IMR-90 (cell line): Measurements from ENCODE around the gene WWC1. TPM values are rescaled to one million over a fixed set of nuclear protein-coding genes. Genes with fewer than 3 reads are reported as not detected.

ENCODE experiments used
- MXI1 ChIP-seq: IDR thresholded peaks from 2 replicates; pipeline ENCODE4 v1.6.1; 2012; ENCODE audit warnings: low read depth, mild to moderate bottlenecking, low read length, moderate library complexity, borderline replicate concordance
- polyA plus RNA-seq, 3 experiments: library from polyadenylated mRNA; depleted of rRNA; stranded (reverse); fragments of >200 nt; gene quantifications; 2 replicates each; pipeline ENCODE4 v1.2.3, GENCODE V29; 2012; ENCODE audit warnings: low replicate concordance in 1 of 3
- total RNA-seq: library from RNA; depleted of rRNA; stranded (reverse); fragments of >200 nt; gene quantifications from 2 replicates; pipeline ENCODE4 v1.2.3, GENCODE V29; 2012
- TF ChIP-seq, protein P1 (sequence below): conservative IDR thresholded peaks from 2 replicates; pipeline ENCODE4 v1.5.1; 2012; ENCODE audit warnings: mild to moderate bottlenecking, low read depth, low read length, improper control_type of control experiment

Gene WWC1
- total and polyA plus RNA-seq, 2 of the 4 experiments (the other 2 are of a cell fraction): 9.1 to 10.3 TPM

DNA sequence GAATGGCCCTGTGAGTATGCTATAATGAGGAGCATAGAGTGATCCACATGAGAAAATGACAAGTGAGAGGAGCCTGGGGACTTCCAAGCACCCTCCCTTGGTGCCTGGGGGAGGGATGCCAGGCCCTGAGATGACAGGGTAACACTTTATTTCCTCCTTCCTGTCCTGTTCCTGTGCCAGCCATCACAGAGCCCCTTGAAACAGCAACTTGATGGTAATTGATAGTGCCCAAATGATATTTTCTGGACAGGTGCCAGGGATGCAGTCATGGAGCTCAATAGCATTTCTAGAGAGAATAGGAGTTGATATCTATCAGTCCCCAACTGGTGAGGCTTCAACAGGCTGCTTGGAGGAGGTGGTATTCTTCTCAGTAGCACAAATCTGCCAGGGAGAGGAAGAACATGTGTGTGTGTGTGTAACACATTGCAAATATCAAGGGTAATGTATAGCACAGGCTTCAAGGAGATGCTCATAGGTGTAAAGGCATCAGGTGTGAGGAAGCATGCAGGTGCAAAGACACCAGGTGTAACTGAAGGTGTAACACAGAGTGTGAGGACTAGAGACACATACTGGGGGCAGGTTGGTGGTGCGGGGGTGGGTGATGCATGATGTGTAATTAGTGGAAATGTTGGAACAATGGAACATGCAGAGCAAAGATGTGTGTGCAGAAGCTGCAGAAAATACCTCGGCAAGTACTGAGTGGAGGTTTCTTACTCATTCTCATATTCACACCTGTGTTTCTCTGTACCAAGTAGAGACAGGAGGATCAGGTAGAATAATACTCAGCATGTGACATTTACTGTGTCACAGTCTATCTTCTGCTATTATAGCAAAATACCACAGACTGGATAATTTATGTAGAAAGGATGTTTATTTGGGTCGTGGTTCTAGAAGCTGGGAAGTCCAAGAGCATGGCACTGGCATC is 18.1 kb upstream of the WWC1 start (continued):
- TF ChIP-seq, protein P1, sequence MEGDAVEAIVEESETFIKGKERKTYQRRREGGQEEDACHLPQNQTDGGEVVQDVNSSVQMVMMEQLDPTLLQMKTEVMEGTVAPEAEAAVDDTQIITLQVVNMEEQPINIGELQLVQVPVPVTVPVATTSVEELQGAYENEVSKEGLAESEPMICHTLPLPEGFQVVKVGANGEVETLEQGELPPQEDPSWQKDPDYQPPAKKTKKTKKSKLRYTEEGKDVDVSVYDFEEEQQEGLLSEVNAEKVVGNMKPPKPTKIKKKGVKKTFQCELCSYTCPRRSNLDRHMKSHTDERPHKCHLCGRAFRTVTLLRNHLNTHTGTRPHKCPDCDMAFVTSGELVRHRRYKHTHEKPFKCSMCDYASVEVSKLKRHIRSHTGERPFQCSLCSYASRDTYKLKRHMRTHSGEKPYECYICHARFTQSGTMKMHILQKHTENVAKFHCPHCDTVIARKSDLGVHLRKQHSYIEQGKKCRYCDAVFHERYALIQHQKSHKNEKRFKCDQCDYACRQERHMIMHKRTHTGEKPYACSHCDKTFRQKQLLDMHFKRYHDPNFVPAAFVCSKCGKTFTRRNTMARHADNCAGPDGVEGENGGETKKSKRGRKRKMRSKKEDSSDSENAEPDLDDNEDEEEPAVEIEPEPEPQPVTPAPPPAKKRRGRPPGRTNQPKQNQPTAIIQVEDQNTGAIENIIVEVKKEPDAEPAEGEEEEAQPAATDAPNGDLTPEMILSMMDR: no peak
- TF ChIP-seq MXI1: no peak
